Transverse colon (tissue), 4 donors: ENCODE data around the gene PIEZO2.

Source experiments
- CTCF ChIP-seq, 5 experiments: fragments of 200-600 bp in 3 of 5; fragments of 450-650 bp in 2 of 5; sonication (generic) in 3 of 5; IDR thresholded peaks; 1 replicate in 2 of 5; 2 replicates in 3 of 5; pipeline ENCODE4 v1.5.1; 2016 to 2017; ENCODE audit warnings: antibody characterized with exemption in 5 of 5, inconsistent platforms in 3 of 5, mild to moderate bottlenecking in 2 of 5, moderate library complexity in 1 of 5
- POLR2A ChIP-seq: fragments of 450-650 bp; IDR thresholded peaks from one replicate; pipeline ENCODE4 v1.6.1; 2016; ENCODE audit warnings: antibody characterized with exemption, mild to moderate bottlenecking, moderate library complexity
- POLR2AphosphoS5 ChIP-seq, 3 donors: sonication (generic); formaldehyde crosslinking; IDR thresholded peaks; one replicate each; pipeline ENCODE4 v1.6.1; 2016; ENCODE audit warnings: antibody characterized with exemption in 3 of 3

GRCh38 chr18:10846657-10847407 is 302.5 kb downstream of the PIEZO2 start:
- TF ChIP-seq CTCF (IDR thresholded peaks at IDR 0.05): no peak
- TF ChIP-seq POLR2A: no peak
- no peak for TF ChIP-seq POLR2AphosphoS5 (IDR thresholded peaks at IDR 0.05)
